GM21529 (cell line): ENCODE results near the gene BAHD1.

Experiments used
- ATAC-seq: cut with Tn5 transposase; IDR thresholded peaks from one replicate; pipeline ENCODE4 v1.9.1; 2021; ENCODE audit not compliant: unreplicated experiment

BAHD1 gene

DNA sequence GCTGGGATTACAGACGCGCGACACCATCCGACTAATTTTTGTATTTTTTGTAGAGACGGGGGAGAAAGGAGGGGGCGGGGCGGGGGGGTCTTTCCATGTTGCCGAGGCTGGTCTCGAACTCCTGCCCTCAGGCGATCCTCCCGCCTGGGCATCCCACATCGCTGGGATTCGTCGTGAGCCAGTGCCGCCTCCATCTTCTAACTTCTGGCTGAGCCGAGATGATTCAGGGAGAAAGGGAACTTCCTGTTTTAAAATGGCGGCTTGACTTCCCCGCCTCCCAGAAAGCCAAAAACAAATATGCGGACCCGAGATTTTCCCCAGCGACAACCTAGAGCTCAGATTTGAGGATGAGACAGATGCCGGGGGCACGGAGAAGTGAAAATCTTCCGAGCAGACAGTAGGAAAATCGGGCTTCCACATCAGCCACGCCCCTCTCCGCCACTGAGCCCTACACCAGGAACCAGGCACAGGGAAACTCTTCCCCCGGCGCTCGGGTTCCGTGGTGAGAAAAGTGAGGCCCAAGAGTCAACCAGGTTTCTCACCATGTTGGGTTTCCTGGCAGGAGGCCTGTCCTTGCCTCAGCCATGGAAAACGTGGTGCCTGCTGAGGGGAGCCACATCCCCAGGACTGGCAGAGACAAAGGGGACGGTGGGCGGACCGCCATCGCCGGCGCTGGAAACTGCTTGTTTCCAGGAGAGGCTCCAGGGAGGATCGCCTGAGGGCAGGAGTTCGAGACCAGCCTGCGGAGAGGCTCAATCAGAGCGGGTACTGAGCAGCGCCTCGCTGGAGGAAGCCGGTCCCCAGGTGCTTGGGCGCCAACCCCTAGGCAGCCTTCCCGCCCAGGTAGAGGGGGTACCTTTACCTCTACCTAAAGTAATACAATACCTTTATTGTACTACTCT is 48.8 kb downstream of the BAHD1 start:
- no peak for ATAC-seq

DNA sequence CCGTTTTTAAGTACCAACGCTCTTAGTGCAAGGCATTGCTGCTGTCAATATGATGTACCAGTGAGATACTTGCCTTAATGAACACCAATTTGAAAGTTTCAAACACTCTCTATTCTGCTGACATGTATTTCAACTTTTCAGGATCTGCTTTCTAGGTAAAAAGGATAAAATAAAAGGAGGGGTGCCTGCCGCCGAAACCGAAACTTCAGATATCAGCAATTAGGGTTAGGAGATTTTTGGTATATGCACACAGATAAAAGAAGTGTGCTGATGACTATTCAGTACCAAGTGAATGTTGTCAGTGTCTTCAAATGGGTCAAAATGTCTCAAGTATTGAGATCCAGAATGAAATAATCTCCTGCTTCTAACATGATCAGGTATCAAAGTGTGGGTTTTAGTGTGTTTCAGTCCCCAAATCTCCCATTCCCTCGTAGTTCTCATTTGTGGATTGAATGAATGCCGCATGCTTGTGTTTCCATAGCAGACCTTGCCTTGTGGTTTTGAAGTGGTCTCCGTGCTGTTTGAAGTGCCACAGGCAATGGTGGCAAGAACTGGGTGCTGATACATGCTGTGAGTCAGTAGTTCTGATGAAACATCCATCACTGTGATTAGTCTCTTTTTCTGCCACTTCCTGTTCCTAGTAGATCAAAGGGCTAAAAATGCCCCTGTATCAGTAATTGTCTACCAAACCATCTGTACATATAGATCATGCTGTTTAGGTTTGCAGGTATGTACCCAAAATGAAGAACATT is 52.5 kb downstream of the BAHD1 start:
- ATAC-seq: no peak

DNA sequence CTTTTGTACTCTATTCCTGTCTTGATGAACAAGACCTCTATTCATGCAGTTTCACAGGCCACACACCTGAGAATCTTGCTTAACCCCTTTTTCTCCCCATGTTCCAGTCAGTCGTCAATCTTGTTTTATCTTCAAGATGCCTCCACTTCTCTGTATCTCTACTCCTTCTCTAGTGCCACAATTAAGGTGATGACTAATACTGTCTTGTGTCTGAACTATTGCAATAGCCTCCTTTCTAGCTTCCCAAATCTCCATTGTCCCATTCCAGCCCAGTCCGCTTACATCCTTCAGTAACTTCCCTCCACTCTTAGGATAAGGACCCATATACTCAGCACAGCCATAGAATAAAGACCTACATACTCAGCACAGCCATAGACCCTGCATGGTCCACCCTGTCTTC is 54.8 kb downstream of the BAHD1 start:
- no peak for ATAC-seq

DNA sequence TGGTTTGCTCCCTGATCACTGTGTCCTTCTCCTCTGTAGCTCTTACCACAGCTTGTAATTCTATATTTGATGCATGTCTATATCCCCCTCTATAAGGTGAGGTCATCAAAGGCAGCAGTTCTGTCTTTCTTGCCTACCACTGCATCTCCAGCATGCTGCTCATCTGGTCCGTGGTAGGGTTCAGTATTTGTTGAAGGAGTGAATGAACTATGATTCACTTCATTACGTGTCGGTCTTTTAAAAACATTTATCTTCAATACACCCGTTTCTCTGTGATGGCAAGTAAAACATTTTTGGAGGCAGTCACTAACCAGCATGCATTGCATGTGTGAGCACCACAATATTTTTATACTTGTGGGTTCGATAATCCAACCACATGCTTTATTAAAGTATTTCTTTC is 57.7 kb downstream of the BAHD1 start:
- ATAC-seq: no peak

DNA sequence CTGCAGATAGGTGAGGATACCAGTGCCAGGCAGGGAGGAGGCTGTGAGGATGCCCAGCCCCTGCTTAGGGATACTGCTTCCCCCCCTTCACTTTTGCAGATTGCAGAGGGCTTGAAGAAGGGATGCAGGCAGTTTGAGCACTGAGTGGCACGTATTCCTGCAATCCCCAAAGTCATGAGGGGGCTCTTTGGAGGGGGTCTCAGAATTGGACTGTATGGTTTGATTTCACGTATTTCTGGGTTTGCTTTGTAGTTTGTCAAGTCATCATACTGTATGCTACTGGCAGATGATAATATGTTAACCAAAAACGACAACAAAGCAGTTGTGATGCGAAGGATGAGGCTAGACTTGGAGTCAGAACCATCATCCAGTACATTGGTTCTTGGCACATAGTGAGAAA is 58.1 kb downstream of the BAHD1 start:
- ATAC-seq: no peak

DNA sequence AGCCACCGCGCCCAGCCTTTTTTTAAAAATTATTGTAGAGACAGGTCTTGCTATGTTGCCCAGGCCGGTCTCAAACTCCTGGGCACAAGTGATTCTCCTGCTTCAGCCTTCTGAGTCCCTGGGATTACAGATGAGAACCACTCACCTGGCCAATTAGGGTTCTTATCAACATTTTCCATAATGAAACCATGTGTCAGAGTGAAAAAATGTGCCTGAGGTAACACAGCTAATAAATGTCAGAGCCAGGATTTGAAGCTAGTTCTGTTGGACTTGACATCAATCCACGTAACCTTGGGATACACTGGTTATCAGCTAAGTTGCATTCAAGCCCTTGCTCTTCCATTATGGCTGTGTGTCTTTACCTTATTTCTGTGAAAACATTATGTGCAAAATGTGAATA is 59.2 kb downstream of the BAHD1 start:
- no peak for ATAC-seq

DNA sequence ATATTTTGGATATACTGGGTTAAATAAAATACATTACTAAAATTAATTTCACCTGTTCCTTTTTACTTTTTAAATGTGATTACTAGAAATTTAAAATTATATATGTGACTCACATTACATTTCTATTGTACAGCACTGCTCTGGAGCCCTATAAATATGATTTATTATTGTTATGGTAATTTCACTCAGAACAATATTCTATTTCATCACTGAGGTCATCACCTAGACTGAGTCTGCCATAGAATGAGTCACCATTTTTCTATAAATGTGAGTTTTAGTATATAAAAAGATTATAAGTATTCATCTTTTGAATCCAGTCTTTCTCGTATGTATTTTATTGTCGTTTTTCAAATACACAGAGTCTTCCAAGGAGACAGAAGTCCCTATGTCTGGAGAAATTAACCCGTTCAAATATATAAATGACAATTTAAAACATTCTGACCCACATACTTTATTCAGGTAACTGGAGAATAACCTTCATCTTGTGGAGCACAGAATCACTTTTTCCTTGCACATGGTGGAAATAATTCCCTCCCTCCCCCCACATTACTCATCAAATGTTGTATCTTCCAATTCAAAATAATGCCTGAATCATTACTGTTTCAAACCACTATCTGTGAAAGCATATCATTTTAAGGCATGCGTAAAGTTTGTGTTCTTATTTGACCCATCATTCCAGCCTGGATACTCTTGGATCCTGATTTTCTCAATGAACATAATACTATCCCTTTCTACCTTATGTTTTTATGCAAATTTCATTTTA is 60.0 kb downstream of the BAHD1 start:
- no peak for ATAC-seq

DNA sequence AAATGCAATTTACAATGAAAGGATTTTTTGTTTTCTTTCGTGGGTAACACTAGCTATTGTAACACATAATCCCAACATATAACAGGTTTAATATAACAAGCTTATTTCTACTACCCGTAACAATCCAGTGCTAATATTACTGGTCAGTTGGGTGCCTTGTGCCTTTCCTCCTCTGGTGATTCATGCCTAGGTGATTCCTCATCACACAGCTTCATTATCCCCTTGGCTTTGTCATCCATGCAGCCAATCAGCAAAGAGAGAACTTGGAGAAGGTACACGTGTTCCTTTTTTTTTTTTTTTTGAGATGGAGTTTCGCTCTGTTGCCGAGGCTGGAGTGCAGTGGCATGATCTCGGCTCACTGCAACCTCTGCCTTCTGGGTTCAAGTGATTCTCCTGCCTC is 60.7 kb downstream of the BAHD1 start:
- no peak for ATAC-seq

DNA sequence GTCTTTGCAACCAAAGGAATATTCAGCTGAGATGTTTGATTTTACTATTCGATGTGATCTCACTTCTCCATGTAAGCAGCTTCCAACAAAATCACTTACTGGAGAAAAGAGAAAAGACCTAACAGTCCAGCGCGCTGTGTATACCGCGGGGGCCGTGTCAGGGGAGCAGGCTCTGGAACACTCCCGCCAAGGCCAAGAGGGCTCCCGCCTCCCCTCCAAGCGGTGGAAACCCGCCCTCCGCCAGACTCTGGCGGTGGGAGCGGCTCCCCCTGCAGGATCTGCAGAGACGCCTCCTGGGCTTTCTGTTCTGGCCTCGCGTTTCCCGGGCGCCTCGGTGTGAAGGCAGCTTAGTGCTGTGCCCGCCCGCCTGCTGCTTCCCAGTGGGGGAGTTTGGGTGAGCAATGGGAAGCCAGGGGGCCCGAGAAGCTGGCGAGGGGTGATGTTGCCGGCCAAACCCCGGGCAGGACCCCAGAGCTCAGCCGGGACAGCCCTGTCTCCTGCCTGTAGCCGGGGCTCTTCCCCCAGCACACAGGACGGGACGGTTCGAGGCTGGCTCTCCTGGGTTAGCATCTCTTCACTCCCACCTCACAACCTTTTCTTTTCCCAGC is 66.3 kb downstream of the BAHD1 start:
- ATAC-seq: peak; percentile 72

DNA sequence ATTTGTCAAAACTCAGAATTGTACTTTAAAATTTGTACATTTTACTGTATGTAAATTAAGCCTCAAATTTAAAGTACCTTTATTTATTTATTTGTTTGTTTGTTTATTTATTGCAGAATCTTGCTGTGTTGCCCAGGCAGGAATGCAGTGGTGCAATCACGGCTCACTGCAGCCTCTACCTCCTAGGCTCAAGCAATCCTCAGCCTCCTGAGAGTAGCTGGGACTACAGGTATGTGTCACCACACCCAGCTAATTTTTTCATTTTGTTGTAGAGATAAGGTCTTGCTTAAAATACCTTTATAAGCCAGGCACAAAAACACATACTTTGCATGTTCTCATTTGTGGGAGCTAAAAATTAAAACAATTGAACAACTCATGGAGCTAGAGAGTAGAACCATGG is 67.5 kb downstream of the BAHD1 start:
- no peak for ATAC-seq

DNA sequence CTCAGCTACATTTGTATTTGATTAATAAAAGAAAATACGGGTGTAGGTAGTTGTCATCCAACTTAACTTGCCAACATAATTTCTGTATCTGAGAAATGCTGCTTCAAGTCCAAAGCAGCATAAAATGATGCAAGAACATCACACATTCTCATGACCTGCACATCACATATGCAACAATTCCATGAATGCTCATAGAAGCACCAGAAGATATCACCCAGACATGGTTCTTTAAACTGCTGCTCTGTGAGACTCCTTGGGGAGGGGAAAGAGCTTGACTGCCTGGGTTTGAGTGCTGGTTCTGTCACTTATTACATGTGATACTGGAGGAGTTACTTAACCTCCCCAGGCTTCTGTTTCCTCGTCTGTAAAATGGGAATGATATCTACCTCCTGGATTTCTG is 69.4 kb downstream of the BAHD1 start:
- ATAC-seq: no peak

DNA sequence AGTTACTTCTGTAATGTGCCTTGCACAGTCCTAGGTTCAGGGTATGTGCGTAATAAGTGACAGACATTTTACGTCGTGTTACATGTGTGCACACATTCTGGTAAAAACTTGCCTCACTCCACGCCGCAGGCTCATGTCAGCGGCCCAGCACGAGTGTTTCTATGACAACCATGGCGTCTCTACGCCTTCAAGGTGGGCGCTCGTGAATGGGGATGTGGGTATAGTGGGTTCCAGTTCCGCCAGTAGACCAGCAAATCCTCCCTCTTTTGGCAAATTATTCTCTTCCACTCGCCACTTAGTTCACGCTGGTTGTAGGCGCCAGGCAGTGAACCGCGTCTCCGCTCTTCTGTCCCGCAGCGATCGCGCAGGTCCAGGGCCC is 70.3 kb downstream of the BAHD1 start:
- no peak for ATAC-seq

DNA sequence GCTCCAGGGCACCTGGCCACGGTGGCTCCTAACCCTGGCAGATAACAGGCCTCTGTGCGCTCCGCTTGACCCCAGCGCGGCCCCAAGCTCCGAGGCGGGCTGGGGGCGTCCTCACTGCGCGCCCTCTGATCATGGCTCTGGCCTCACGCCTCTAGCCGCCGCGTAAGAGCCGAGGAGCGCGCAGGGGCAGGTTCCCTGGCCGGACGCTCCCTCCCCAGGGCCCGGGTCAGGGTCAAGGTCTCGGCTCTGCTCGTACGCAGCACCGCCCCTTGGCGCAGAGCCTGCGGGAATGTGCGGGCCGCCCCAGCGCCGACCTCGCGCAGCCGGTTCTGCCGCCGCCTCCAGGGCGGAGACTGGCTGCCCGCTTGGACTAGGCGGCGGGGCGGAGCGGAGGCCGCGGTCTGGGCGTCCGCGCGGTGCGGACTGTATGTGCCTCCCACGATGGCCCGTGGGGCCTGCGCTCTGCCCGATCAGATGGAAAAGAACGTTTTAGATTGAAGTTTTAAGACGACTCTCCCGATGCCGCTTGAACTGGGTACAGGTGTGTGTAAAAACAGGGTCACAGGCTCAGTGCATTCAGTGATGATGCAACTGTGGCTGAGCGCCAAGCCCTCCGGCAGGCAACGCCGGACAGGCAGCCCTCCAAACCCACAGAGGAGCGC is 70.8 kb downstream of the BAHD1 start:
- ATAC-seq: no peak

DNA sequence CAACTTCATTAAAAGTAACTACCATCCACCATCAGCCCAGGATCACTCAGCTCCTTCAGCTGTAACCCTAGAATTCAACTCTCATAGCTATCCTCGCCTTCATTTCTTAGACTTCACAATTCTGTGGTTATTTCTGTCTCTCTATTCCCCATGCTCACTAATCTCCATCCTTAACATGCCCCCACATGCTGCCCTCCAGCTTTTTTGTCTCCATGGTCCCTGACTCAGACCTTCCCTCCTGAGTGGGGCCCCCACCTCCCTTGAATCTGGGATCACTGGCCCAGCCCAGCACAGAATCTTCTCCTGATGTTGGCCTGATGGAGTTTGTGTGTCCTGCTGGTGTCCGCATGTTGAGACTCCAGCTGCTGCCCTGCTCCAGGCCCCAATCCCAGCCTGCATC is 71.7 kb downstream of the BAHD1 start:
- ATAC-seq: no peak

DNA sequence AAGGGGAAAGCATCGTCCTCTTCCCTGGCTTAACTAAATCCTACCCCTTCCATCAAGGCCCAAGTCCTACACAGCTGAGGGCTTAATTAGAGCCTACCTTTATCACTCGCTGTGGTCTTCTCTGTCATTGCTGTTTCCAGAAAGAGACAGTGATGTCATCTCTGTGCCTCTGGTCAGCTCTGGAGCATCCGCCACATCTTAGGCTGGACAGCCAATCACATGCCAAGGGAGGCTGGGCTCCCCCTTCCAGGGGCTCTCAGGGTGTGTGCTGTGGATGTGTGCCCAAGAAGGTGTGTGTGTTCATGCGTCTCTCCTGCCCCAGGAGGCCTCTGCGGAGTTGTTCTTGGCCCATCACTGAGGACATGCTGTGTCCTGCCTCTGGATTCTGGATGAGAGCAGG is 72.9 kb downstream of the BAHD1 start:
- ATAC-seq: no peak

DNA sequence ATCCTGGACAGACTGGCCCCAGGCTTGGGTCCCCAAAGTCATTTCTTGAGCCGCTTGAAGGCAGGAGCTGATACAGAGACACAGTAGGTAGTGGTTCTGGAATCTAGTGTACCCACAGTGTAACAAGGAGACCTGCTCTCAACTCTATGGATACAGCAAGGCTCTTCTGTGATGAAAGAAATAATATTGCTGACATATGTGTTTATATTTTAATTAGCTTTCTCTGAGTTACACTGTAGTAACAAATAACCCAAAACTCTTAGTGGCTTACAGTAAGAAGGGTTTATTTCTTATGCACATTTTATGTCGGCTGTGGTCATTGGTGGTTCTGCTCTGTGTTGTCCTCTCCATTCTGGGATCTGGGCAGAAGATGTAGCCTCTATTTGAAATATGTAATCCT is 75.6 kb downstream of the BAHD1 start:
- ATAC-seq: no peak
